ENCODE data around the gene CHCHD3. TPM values are rescaled to one million over a fixed set of nuclear protein-coding genes. Genes with fewer than 3 reads are reported as not detected.

CHCHD3 gene
- total and polyA plus RNA-seq, 4 donors, result 25.5 to 37.8 (median 31.8) TPM

DNA sequence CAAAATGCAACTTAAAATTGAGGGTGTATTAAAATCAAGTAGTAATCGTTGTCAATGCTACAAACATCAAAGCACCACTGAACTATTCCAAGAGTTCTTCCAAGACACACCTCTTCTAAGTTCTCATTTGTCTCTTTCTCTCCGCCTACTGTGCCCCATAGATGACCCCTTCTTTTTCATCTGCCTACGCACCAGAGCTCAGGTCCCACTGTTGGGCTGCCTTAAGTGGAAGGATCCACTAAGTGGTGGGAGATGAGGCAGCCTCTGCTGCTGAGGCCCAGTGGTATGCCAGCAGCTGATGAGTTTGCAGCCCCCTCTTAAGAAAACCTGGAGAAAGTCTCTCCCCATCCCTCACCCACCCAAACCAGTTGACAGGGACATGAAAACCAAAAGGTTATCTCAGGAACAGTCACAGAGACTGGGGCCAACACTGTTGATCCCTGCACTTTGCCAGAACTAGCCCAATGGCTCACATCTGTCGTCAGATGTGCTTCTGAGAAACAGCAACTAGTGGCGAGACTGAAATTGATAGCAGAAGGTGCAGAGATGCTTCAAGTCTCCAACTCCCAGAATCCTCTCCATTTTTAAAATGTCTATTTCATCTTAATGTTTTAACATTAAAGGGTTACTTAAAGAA, 88.4 kb downstream of the CHCHD3 start:
- WGBS, result 91% methylated on average over 5 of the region's 5 CpGs
- no peaks in the 10 kb centered on the region for H3K36me3 ChIP-seq (ENCODE audit: control insufficient read depth in 4 of 4, insufficient read depth in 3 of 4, low read depth in 1 of 4, low read length in 3 of 4)
- H3K4me1 ChIP-seq (ENCODE audit: control insufficient read depth in 4 of 4, insufficient read depth in 4 of 4, low read length in 3 of 4), result no peaks in the 10 kb centered on the region
- no peaks in the 10 kb centered on the region for H3K9me3 ChIP-seq (ENCODE audit: control insufficient read depth in 4 of 4, low read length in 3 of 4)
- H3K27me3 ChIP-seq (ENCODE audit: control insufficient read depth in 4 of 4, insufficient read depth in 4 of 4, low read length in 3 of 4), result no peaks in the 10 kb centered on the region
- no peak for DNase-seq (ENCODE audit: low spot score)
- TF ChIP-seq FOXA1 (IDR thresholded peaks at IDR 0.05), result no peak
- no peak for TF ChIP-seq YY1 (IDR thresholded peaks at IDR 0.05)
- TF ChIP-seq JUND (IDR thresholded peaks at IDR 0.05), result no peak
- no peak for TF ChIP-seq ATF3 (IDR thresholded peaks at IDR 0.05)
- no peak for TF ChIP-seq ZBTB33 (IDR thresholded peaks at IDR 0.05)
- TF ChIP-seq, protein P1, sequence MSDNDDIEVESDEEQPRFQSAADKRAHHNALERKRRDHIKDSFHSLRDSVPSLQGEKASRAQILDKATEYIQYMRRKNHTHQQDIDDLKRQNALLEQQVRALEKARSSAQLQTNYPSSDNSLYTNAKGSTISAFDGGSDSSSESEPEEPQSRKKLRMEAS (IDR thresholded peaks at IDR 0.05), result no peak
- TF ChIP-seq NR2F2 (IDR thresholded peaks at IDR 0.05), result no peak
- no peak for TF ChIP-seq FOXA2 (IDR thresholded peaks at IDR 0.05)
- TF ChIP-seq EGR1 (IDR thresholded peaks at IDR 0.05; ENCODE audit: low read depth in 2 of 2), result no peak
- no peak for TF ChIP-seq HNF4G (IDR thresholded peaks at IDR 0.05)
- TF ChIP-seq RXRA (IDR thresholded peaks at IDR 0.05), result no peak
- no peak for TF ChIP-seq GABPA (IDR thresholded peaks at IDR 0.05 in 1 of 2, conservative IDR thresholded peaks at IDR 0.05 in 1 of 2)
- H3K9ac ChIP-seq (ENCODE audit: low read depth in 1 of 2, low read length in 2 of 2), result no peak overlapping the region
- no peak overlapping the region for H3K27ac ChIP-seq (ENCODE audit: low read depth in 1 of 2, low read length in 2 of 2)
- no peak overlapping the region for H3K4me3 ChIP-seq (ENCODE audit: low read depth in 1 of 3, low read length in 3 of 3)

- H3K9me3 ChIP-seq (ENCODE audit: control insufficient read depth in 4 of 4, low read length in 3 of 4), result no peaks in the 10 kb centered on the region
- DNase-seq (ENCODE audit: low spot score), result no peak
- no peak overlapping the region for H3K9ac ChIP-seq (ENCODE audit: low read depth in 1 of 2, low read length in 2 of 2)
- no peaks in the 10 kb centered on the region for H3K27me3 ChIP-seq (ENCODE audit: control insufficient read depth in 4 of 4, insufficient read depth in 4 of 4, low read length in 3 of 4)
- H3K4me3 ChIP-seq (ENCODE audit: low read depth in 1 of 3, low read length in 3 of 3), result no peak overlapping the region
- TF ChIP-seq SP1 (IDR thresholded peaks at IDR 0.05), result no peak
- no peak for TF ChIP-seq FOXA2 (IDR thresholded peaks at IDR 0.05)
- TF ChIP-seq TAF1 (conservative IDR thresholded peaks at IDR 0.05), result no peak
- no peak for TF ChIP-seq YY1 (IDR thresholded peaks at IDR 0.05)
- TF ChIP-seq EGR1 (IDR thresholded peaks at IDR 0.05; ENCODE audit: low read depth in 2 of 2), result no peak
- TF ChIP-seq, protein P2, sequence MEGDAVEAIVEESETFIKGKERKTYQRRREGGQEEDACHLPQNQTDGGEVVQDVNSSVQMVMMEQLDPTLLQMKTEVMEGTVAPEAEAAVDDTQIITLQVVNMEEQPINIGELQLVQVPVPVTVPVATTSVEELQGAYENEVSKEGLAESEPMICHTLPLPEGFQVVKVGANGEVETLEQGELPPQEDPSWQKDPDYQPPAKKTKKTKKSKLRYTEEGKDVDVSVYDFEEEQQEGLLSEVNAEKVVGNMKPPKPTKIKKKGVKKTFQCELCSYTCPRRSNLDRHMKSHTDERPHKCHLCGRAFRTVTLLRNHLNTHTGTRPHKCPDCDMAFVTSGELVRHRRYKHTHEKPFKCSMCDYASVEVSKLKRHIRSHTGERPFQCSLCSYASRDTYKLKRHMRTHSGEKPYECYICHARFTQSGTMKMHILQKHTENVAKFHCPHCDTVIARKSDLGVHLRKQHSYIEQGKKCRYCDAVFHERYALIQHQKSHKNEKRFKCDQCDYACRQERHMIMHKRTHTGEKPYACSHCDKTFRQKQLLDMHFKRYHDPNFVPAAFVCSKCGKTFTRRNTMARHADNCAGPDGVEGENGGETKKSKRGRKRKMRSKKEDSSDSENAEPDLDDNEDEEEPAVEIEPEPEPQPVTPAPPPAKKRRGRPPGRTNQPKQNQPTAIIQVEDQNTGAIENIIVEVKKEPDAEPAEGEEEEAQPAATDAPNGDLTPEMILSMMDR (IDR thresholded peaks at IDR 0.05; ENCODE audit: low read depth, low read length, missing input control), result no peak
- no peak for TF ChIP-seq RXRA (IDR thresholded peaks at IDR 0.05)
- TF ChIP-seq NR2F2 (IDR thresholded peaks at IDR 0.05), result no peak
- TF ChIP-seq JUND (IDR thresholded peaks at IDR 0.05), result no peak
- no peak for TF ChIP-seq FOXA1 (IDR thresholded peaks at IDR 0.05)
- no peaks in the 10 kb centered on the region for H3K4me1 ChIP-seq (ENCODE audit: control insufficient read depth in 4 of 4, insufficient read depth in 4 of 4, low read length in 3 of 4)
- H3K36me3 ChIP-seq (ENCODE audit: control insufficient read depth in 4 of 4, insufficient read depth in 3 of 4, low read depth in 1 of 4, low read length in 3 of 4), result no peaks in the 10 kb centered on the region
- WGBS, result 93% methylated on average over 9 of the region's 9 CpGs
- no peak overlapping the region for H3K27ac ChIP-seq (ENCODE audit: low read depth in 1 of 2, low read length in 2 of 2)
Observed at GRCh38 chr7:132991615-132992587, 90.0 kb downstream of the CHCHD3 start.

All from liver (tissue), 9 donors.